Adrenal gland (tissue), 5 donors: ENCODE results near the gene MAST4.

Experiments used
- CTCF ChIP-seq, 6 experiments: fragments of 450-650 bp in 4 of 6; fragments of 200-600 bp in 2 of 6; sonication (generic) in 1 of 6; IDR thresholded peaks; 1 replicate in 5 of 6; 2 replicates in 1 of 6; pipeline versions ENCODE4 v1.5.1 to v1.8.0; 2016 to 2021; ENCODE audit warnings: antibody characterized with exemption in 6 of 6, mild to moderate bottlenecking in 2 of 6, moderate library complexity in 1 of 6
- POLR2A ChIP-seq, 2 donors: fragments of 450-650 bp; IDR thresholded peaks; one replicate each; pipeline ENCODE4 v1.6.1; 2017; ENCODE audit warnings: antibody characterized with exemption in 2 of 2, mild to moderate bottlenecking in 2 of 2, moderate library complexity in 1 of 2
- donor health status: DM: no; HTN: no; CAD: no.

DNA sequence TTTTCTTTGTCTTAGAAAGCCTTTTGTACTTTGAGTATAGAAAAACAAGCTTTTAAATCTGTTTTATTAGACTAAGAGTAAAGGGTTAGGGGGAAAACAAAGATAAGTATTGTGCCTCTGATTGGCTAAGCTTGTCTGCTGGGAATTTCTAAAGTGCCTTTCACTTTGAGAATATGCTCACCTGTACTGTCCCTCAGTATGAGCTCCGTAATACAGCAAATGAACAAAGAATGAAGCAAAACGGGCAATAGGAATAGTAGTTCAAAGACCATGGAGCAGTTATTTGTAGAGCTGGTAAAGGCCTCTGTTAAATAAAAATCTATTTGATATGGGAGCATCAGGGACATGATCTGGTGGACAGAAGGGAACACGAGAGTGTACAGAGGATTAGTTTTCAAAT is 277.8 kb downstream of the MAST4 start:
- TF ChIP-seq CTCF (IDR thresholded peaks at IDR 0.05) (no peak), POLR2A (IDR thresholded peaks at IDR 0.05) (no peak)
